Fibroblast of lung (primary cell): Measurements from ENCODE around the gene HOXB6.

Experiments
- EZH2 ChIP-seq: IDR thresholded peaks from 2 replicates; pipeline ENCODE4 v1.5.1; 2012; ENCODE audit warnings: low read length, control low read depth, mild to moderate bottlenecking; ENCODE audit errors: missing control alignments
- TF ChIP-seq, protein P1 (sequence below), 2 donors: IDR thresholded peaks in 1 of 2; conservative IDR thresholded peaks in 1 of 2; 1 replicate in 1 of 2; 2 replicates in 1 of 2; pipeline ENCODE4 v1.5.1; 2011 to 2012; ENCODE audit warnings: low read length in 2 of 2, control low read depth in 1 of 2, inconsistent platforms in 1 of 2, low read depth in 1 of 2, mild to moderate bottlenecking in 1 of 2

DNA sequence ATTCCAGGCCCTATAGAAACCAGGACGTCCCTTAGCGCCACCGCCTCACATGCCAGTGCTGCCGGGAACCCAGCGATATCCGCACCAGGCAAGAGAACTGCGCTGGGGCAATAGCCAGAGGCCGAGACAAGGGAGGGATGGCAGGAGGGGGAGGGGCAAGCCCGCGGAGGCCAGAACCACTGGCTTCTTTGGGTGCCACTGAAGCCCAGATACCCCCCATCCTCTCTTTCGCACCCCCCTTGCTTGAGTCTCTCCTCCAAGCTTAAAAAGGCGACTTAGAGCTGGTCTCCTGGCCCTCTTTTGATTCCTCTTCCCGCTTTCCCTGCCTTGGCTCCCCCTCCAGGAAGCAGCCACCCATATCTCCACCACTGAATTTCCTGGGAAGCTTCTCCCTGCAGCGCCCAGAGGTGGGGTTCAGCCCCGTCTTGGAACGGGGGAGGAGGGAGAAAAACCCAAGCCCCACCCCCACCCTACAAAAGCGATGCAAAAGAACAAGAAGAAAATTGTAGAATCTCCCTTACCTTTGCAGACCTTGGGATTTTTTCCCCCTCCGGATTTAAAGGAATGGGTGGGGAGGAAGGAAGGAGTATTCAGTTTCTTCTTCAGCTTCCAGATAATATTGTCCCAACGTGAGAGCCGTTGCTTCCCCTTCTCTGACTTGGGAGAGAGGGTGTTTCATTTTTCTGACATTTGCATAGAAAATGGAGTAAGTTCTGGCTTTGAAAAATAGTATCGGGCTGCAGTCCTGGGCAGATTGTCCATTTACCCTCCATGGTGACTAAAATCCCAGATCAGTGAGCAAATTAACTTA is 622 bp downstream of the HOXB6 start:
- TF ChIP-seq, protein P1, sequence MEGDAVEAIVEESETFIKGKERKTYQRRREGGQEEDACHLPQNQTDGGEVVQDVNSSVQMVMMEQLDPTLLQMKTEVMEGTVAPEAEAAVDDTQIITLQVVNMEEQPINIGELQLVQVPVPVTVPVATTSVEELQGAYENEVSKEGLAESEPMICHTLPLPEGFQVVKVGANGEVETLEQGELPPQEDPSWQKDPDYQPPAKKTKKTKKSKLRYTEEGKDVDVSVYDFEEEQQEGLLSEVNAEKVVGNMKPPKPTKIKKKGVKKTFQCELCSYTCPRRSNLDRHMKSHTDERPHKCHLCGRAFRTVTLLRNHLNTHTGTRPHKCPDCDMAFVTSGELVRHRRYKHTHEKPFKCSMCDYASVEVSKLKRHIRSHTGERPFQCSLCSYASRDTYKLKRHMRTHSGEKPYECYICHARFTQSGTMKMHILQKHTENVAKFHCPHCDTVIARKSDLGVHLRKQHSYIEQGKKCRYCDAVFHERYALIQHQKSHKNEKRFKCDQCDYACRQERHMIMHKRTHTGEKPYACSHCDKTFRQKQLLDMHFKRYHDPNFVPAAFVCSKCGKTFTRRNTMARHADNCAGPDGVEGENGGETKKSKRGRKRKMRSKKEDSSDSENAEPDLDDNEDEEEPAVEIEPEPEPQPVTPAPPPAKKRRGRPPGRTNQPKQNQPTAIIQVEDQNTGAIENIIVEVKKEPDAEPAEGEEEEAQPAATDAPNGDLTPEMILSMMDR (conservative IDR thresholded peaks at IDR 0.05 in 1 of 2, IDR thresholded peaks at IDR 0.05 in 1 of 2; ENCODE audit: low read depth in 1 of 2, low read length in 2 of 2) = no peak
- no peak for TF ChIP-seq EZH2
